ENCODE results near the gene CEP97.
"Not testable (repeated sequence)": the region's sequence is repeated elsewhere in the genome, so short reads cannot be mapped to it uniquely, and the experiment has no call there.

CEP97 gene

DNA sequence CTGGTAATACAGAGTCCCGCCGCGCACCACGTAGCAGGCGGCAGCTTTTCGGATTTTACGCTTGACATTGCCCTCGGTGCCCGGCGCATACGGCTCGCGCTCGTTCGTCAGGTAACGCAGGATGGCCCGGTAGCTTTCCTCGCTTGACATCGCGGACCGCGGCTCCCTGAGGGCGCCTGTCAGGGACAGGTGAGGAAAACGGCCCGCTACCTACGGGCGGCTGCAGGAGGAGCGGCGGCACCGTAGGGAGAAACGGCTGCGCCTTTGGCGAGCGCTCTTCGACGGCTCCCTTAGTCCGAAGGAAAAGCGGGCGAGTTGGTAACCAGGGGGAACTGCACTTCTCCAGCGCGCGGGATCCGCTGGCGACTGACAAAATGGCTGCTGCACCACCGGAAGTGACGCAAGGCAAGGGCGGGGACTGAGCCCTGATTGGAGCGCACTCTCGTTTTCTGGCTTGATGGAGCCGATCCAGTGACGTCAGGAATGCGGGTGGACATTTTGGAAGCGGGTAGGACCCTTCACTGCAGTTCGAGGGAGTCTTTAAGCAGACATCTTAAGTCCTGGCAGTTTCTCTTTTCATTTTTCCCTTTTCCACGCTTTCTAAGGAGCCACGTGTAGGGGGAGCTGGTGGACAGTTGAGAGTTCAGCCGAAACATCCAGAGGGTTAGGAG is 47.5 kb upstream of the CEP97 start, which contains the start of gene ZBTB11:
ZBTB11 (minus strand) TSS at position 368 of the 671 bp plus-strand sequence; CDS start at position 150, 218 bp downstream.
- Histone ChIP-seq H3K79me2 (ENCODE audit: control insufficient read depth, low read length) (peaks cover 68% of the 10 kb centered on the region), H3K9me2 (replicated peaks; ENCODE audit: control insufficient read depth, low read length) (no peaks in the 10 kb centered on the region), H3F3A (ENCODE audit: control insufficient read depth, insufficient read depth) (peaks cover 36% of the 10 kb centered on the region), H3K9me3 (ENCODE audit: control insufficient read depth, insufficient read depth, low read length) (no peaks in the 10 kb centered on the region), H3K27ac (ENCODE audit: low read depth, low read length) (peak within 1 kb of the TSS; percentile 77), H3K36me3 (ENCODE audit: control insufficient read depth, low read length) (peaks cover 55% of the 10 kb centered on the region), H3K4me3 (ENCODE audit: low read length) (peak within 1 kb of the TSS; percentile 97), H3K27me3 (ENCODE audit: control insufficient read depth, low read length) (no peaks in the 10 kb centered on the region), H4K20me1 (ENCODE audit: control insufficient read depth, insufficient read depth, low read depth, low read length) (peaks cover 10% of the 10 kb centered on the region; the same call in 1 of the 2 replicates), H3K4me2 (ENCODE audit: low read length) (peak within 1 kb of the TSS; percentile 71), H3K4me1 (ENCODE audit: control insufficient read depth, low read length) (peaks cover 33% of the 10 kb centered on the region)
- no peak for TF ChIP-seq EZH2phosphoT487 (IDR thresholded peaks at IDR 0.05; ENCODE audit: borderline replicate concordance, low read length)
- TF ChIP-seq, protein P1, sequence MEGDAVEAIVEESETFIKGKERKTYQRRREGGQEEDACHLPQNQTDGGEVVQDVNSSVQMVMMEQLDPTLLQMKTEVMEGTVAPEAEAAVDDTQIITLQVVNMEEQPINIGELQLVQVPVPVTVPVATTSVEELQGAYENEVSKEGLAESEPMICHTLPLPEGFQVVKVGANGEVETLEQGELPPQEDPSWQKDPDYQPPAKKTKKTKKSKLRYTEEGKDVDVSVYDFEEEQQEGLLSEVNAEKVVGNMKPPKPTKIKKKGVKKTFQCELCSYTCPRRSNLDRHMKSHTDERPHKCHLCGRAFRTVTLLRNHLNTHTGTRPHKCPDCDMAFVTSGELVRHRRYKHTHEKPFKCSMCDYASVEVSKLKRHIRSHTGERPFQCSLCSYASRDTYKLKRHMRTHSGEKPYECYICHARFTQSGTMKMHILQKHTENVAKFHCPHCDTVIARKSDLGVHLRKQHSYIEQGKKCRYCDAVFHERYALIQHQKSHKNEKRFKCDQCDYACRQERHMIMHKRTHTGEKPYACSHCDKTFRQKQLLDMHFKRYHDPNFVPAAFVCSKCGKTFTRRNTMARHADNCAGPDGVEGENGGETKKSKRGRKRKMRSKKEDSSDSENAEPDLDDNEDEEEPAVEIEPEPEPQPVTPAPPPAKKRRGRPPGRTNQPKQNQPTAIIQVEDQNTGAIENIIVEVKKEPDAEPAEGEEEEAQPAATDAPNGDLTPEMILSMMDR (IDR thresholded peaks at IDR 0.05; ENCODE audit: low read depth, low read length, poor library complexity, severe bottlenecking), result peak; percentile 51

DNA sequence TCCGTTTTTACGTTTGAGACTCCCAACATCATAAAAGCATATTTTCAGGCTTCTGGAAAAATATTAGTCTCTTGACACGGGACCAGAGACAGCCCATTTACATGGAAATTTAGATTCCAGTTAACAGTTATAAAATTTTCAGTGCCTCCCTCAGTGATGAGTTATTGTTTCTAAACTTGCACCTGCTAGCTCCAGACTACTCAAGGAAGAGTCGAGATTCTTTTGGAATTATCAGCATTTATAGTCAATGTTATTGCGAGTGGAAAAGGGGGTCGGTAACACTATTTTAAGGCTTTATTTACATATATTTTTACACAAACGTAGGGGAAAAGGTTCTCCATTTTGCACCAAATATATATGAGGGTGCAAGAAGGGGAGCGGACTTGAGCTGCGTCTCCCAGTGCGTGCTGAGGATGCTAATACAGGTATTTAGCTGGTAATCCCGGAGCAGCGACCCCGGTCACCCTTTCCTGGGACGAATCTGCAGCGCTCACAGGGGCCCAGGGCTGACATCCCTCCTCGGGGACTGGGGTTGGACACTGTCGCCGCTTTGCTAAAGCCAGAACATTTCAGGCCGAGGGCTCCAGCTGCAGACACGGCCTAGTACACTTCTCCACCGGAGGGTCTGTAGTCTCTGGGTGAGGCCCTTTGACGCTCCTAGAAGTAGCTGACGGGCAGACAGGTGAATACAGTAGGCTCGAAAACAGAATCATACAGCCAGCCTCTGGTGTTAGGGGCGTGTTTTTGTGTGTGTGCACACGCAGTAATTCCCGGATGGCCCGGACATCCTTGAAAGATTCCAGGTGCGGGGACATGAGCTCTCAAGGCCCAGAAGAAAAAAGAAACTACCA is 46.8 kb upstream of the CEP97 start:
- H3K4me2 ChIP-seq (ENCODE audit: low read length), result peak overlapping the region; percentile 71
- peaks cover 44% of the 10 kb centered on the region for H3F3A ChIP-seq (ENCODE audit: control insufficient read depth, insufficient read depth)
- peak overlapping the region; percentile 97 for H3K4me3 ChIP-seq (ENCODE audit: low read length)
- H3K9me2 ChIP-seq (replicated peaks; ENCODE audit: control insufficient read depth, low read length), result no peaks in the 10 kb centered on the region
- peaks cover 56% of the 10 kb centered on the region for H3K36me3 ChIP-seq (ENCODE audit: control insufficient read depth, low read length)
- H3K27ac ChIP-seq (ENCODE audit: low read depth, low read length), result peak overlapping the region; percentile 41
- no peaks in the 10 kb centered on the region for H3K27me3 ChIP-seq (ENCODE audit: control insufficient read depth, low read length)
- H4K20me1 ChIP-seq (ENCODE audit: control insufficient read depth, insufficient read depth, low read depth, low read length), result peaks cover 10% of the 10 kb centered on the region
- TF ChIP-seq, protein P1 (IDR thresholded peaks at IDR 0.05; ENCODE audit: low read depth, low read length, poor library complexity, severe bottlenecking), result no peak
- no peak for TF ChIP-seq EZH2phosphoT487 (IDR thresholded peaks at IDR 0.05; ENCODE audit: borderline replicate concordance, low read length)
- peaks cover 68% of the 10 kb centered on the region for H3K79me2 ChIP-seq (ENCODE audit: control insufficient read depth, low read length)
- no peaks in the 10 kb centered on the region for H3K9me3 ChIP-seq (ENCODE audit: control insufficient read depth, insufficient read depth, low read length)
- H3K4me1 ChIP-seq (ENCODE audit: control insufficient read depth, low read length), result peaks cover 37% of the 10 kb centered on the region

- H3K79me2 ChIP-seq (ENCODE audit: control insufficient read depth, low read length), result peaks cover 65% of the 10 kb centered on the region
- H3F3A ChIP-seq (ENCODE audit: control insufficient read depth, insufficient read depth), result peaks cover 53% of the 10 kb centered on the region
These were observed 45.6 kb upstream of the CEP97 start for GRCh38 chr3:101678837-101679236.

More at GRCh38 chr3:101678837-101679236, 45.6 kb upstream of the CEP97 start:
- H3K9me2 ChIP-seq (replicated peaks; ENCODE audit: control insufficient read depth, low read length); H3K27me3 ChIP-seq (ENCODE audit: control insufficient read depth, low read length); H3K4me3 ChIP-seq (ENCODE audit: low read length); H3K27ac ChIP-seq (ENCODE audit: low read depth, low read length); H3K4me2 ChIP-seq (ENCODE audit: low read length); H3K9me3 ChIP-seq (ENCODE audit: control insufficient read depth, insufficient read depth, low read length): not testable (repeated sequence)
- H4K20me1 ChIP-seq (ENCODE audit: control insufficient read depth, insufficient read depth, low read depth, low read length), result peaks cover 10% of the 10 kb centered on the region
- H3K4me1 ChIP-seq (ENCODE audit: control insufficient read depth, low read length), result peaks cover 42% of the 10 kb centered on the region
- H3K36me3 ChIP-seq (ENCODE audit: control insufficient read depth, low read length), result peaks cover 61% of the 10 kb centered on the region

All from DOHH2 (cell line).